HepG2 (cell line): ENCODE results near the gene SFTA2. TPM values are rescaled to one million over a fixed set of nuclear protein-coding genes. Genes with fewer than 3 reads are reported as not detected.

Source experiments
- ATAC-seq: fragments of 200-7000 bp; cut with Tn5 transposase; 3 replicates; pipeline ENCODE4 v1.9.1; 2020; ENCODE audit warnings: mild to moderate bottlenecking, moderate library complexity
- BruUV-seq: library from RNA; stranded (reverse); fragments of 400-500 nt; replicated peaks from 2 replicates; lab custom pipeline; 2021; lab: Mats Ljungman, UMichigan
- CTCF ChIA-PET: fragments of 300-600 bp; formaldehyde crosslinking; extraction: SDS; loops from one replicate; lab custom pipeline; 2021; ENCODE audit warnings: low total read pairs, inconsistent platforms, low intra/inter-chr PET ratio; lab: Yijun Ruan, JAX
- POLR2A ChIA-PET: fragments of 350-600 bp; sonication (Branson Sonifier 250); formaldehyde crosslinking; loops from one replicate; lab custom pipeline; 2020; ENCODE audit warnings: antibody characterized with exemption, inconsistent platforms; lab: Yijun Ruan, JAX
- DNase-seq: peaks from one replicate; pipeline ENCODE4 v3.0.0-alpha.2; 2015; ENCODE audit warnings: low spot score
- FAIRE-seq: peaks from 3 replicates; lab custom pipeline; 2011; peaks lifted over from hg19 to GRCh38; lab: Jason Lieb, UNC
- H2AFZ ChIP-seq: one replicate; pipeline ENCODE4 v1.6.1; 2011; ENCODE audit warnings: low read length, inconsistent platforms
- H3K27ac ChIP-seq: fragments of 300-600 bp; 3 replicates; pipeline ENCODE4 v1.8.0; 2011; ENCODE audit warnings: mixed run types, mild to moderate bottlenecking, mixed read lengths, low read length, inconsistent platforms; ENCODE audit not compliant: insufficient read depth; ENCODE audit errors: extremely low read length
- H3K27me3 ChIP-seq, 2 experiments: fragments of 200-600 bp in 1 of 2; 2 replicates in 1 of 2; 3 replicates in 1 of 2; pipeline versions ENCODE4 v1.6.0 to v1.8.0; 2011; ENCODE audit warnings: low read length in 2 of 2, mild to moderate bottlenecking in 2 of 2, moderate library complexity in 2 of 2, inconsistent platforms in 1 of 2; ENCODE audit not compliant: insufficient read depth in 2 of 2, control insufficient read depth in 1 of 2
- H3K36me3 ChIP-seq, 2 experiments: fragments of 200-600 bp in 1 of 2; replicated peaks in 1 of 2; 2 replicates in 1 of 2; 3 replicates in 1 of 2; pipeline versions ENCODE4 v1.5.1 to v1.8.0; 2011; ENCODE audit warnings: low read length in 2 of 2, inconsistent platforms in 1 of 2; ENCODE audit not compliant: insufficient read depth in 2 of 2, control insufficient read depth in 1 of 2
- H3K4me1 ChIP-seq: 2 replicates; pipeline ENCODE4 v1.5.1; 2012; ENCODE audit warnings: low read length, inconsistent platforms; ENCODE audit not compliant: insufficient read depth
- H3K4me2 ChIP-seq: 2 replicates; pipeline ENCODE4 v1.6.0; 2011; ENCODE audit warnings: low read depth, low read length, inconsistent platforms
- H3K4me3 ChIP-seq, 3 experiments: fragments of 200-600 bp in 1 of 3; sonication (generic), shearing (Covaris generic) in 1 of 3; replicated peaks in 1 of 3; 2 replicates each; pipeline ENCODE4 v1.5.1; 2011 to 2016; ENCODE audit warnings: low read length in 3 of 3, inconsistent platforms in 2 of 3, low read depth in 2 of 3, mild to moderate bottlenecking in 2 of 3, control low read depth in 1 of 3, mixed read lengths in 1 of 3; ENCODE audit not compliant: insufficient read depth in 1 of 3
- H3K79me2 ChIP-seq: one replicate; pipeline ENCODE4 v1.6.1; 2011; ENCODE audit warnings: low read length, inconsistent platforms; ENCODE audit not compliant: insufficient read depth
- H3K9ac ChIP-seq: 2 replicates; pipeline ENCODE4 v1.6.0; 2011; ENCODE audit warnings: mild to moderate bottlenecking, low read depth, low read length, inconsistent platforms; ENCODE audit not compliant: insufficient read depth
- H3K9me3 ChIP-seq: 2 replicates; pipeline ENCODE4 v1.5.1; 2012; ENCODE audit warnings: mild to moderate bottlenecking, low read length
- H4K20me1 ChIP-seq: 2 replicates; pipeline ENCODE4 v1.6.0; 2011; ENCODE audit warnings: inconsistent platforms, mild to moderate bottlenecking, low read length, moderate library complexity; ENCODE audit not compliant: insufficient read depth
- GLI4 ChIP-seq: sonication (generic); formaldehyde crosslinking; IDR thresholded peaks from 2 replicates; pipeline ENCODE4 v1.5.1; 2020; ENCODE audit warnings: missing genetic modification reagents, mild to moderate bottlenecking, moderate library complexity, borderline replicate concordance
- KMT2B ChIP-seq: IDR thresholded peaks from 2 replicates; pipeline ENCODE4 v1.6.1; 2016; ENCODE audit warnings: missing genetic modification reagents, missing compliant biosample characterization
- PLRG1 ChIP-seq: fragments of 450-650 bp; conservative IDR thresholded peaks from 2 replicates; pipeline ENCODE4 v1.6.1; 2016
- SKI ChIP-seq: fragments of 450-650 bp; IDR thresholded peaks from one replicate; pipeline ENCODE4 v1.6.1; 2018; ENCODE audit warnings: mild to moderate bottlenecking; ENCODE audit not compliant: partially characterized antibody
- SUZ12 ChIP-seq: fragments of 150-350 bp; IDR thresholded peaks from 2 replicates; pipeline ENCODE4 v1.6.1; 2014; ENCODE audit warnings: low read depth, low read length
- ZNF746 ChIP-seq: sonication (generic); formaldehyde crosslinking; IDR thresholded peaks from 2 replicates; pipeline ENCODE4 v1.8.0; 2022; ENCODE audit warnings: mild to moderate bottlenecking, missing genetic modification reagents
- WGBS: methylation state at CpG from one replicate; pipeline ENCODE4 v1.1.6; 2017; ENCODE audit warnings: low lambda C conversion rate; 5-methylcytosine and 5-hydroxymethylcytosine counted together
- in situ Hi-C: cut with HindIII; loops from 2 replicates; pipeline ENCODE4 v1.10.0; 2017; ENCODE audit warnings: low pct_unique_long_range_greater_than_20kb; ENCODE audit not compliant: extremely low pct_ligation_motif_present
- intact Hi-C: fragments of 100-400 bp; cut with micrococcal nuclease; formaldehyde crosslinking; loops from one replicate; pipeline ENCODE4 v1.10.0; 2022; ENCODE audit not compliant: unreplicated experiment
- polyA plus RNA-seq, 8 experiments: library from polyadenylated mRNA; depleted of rRNA in 3 of 8; stranded (reverse) in 7 of 8; unstranded in 1 of 8; fragments of >200 nt; fragmentation: Illumina TruSeq in 4 of 8; extraction: Trizol in 4 of 8; gene quantifications; 2 replicates each; pipeline versions ENCODE4 v1.2.1 to v1.2.3, GENCODE V29; 2011 to 2016; ENCODE audit warnings: low read depth in 4 of 8, missing spikeins in 1 of 8, mixed read lengths in 1 of 8; ENCODE audit not compliant: insufficient read depth in 1 of 8
- total RNA-seq, 5 experiments: library from RNA; depleted of rRNA; stranded (reverse); fragments of >200 nt; fragmentation: Illumina TruSeq; extraction: Trizol; gene quantifications; 2 replicates each; pipeline ENCODE4 v1.2.3, GENCODE V29; 2016; ENCODE audit warnings: low read depth in 1 of 5
- TF ChIP-seq, protein P1 (sequence below): sonication (generic); formaldehyde crosslinking; IDR thresholded peaks from 2 replicates; pipeline ENCODE4 v1.4.0; 2020; ENCODE audit warnings: mild to moderate bottlenecking, missing genetic modification reagents
- TF ChIP-seq, protein P2 (sequence below): sonication (generic); formaldehyde crosslinking; IDR thresholded peaks from 2 replicates; pipeline ENCODE4 v1.5.0; 2020; ENCODE audit warnings: missing genetic modification reagents, mild to moderate bottlenecking, borderline replicate concordance

SFTA2 gene
- total and polyA plus RNA-seq, 2 of the 13 experiments (the other 11 are each of a cell fraction or from before 2014, with no cell fraction given), result not detected

DNA sequence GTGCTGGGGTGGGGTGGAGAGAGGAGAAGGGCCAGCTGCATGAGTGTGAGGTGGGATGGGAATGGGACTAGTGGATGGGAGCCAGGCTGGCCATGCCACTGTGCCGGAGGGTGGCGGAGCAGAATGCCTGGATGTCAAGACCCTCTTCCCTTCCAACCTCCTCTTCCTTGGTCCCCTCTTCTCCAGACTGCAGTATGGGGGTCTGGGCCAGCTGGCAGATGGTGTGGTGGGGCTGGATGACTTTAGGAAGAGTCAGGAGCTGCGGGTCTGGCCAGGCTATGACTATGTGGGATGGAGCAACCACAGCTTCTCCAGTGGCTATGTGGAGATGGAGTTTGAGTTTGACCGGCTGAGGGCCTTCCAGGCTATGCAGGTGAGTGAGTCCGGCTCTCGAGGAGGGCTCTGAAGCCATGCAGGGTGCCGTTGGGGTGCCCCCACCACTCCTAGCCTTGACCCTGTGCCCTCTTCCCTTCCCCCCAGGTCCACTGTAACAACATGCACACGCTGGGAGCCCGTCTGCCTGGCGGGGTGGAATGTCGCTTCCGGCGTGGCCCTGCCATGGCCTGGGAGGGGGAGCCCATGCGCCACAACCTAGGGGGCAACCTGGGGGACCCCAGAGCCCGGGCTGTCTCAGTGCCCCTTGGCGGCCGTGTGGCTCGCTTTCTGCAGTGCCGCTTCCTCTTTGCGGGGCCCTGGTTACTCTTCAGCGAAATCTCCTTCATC is 40.0 kb downstream of the SFTA2 start:
- peaks cover 35 to 67% of the 10 kb centered on the region in 2 experiments for H3K36me3 ChIP-seq
- POLR2A ChIA-PET, result interaction anchor here (0.6 kb wide), 1 partner anchor 25 kb away, joined by 3 read pairs; no protein-coding TSS in a partner anchor

GRCh38 chr6:30891450-30891723 is 40.6 kb downstream of the SFTA2 start:
- ATAC-seq (no peak), DNase-seq (no peak), FAIRE-seq (no peak)
- intact Hi-C loops (no loop called here), in situ Hi-C loops (no loop called here)
- no peak overlapping the region for H3K9ac ChIP-seq
- no peaks in the 10 kb centered on the region for H3K27me3 ChIP-seq
- no peaks in the 10 kb centered on the region for H3K9me3 ChIP-seq
- ChIA-PET POLR2A (interaction anchor here (0.6 kb wide), 1 partner anchor 24 kb away, joined by 3 read pairs; no protein-coding TSS in a partner anchor), CTCF (no interaction called here)
- no peak overlapping the region for H2AFZ ChIP-seq
- H4K20me1 ChIP-seq, result peaks cover 4% of the 10 kb centered on the region; the same call in 1 of the 2 replicates
- BruUV-seq, result no TSS peak
- peaks cover 10% of the 10 kb centered on the region for H3K79me2 ChIP-seq
- H3K36me3 ChIP-seq, result peaks cover 33 to 62% of the 10 kb centered on the region in 2 experiments
- H3K4me2 ChIP-seq, result no peak overlapping the region
- no peak overlapping the region for H3K4me3 ChIP-seq
- H3K4me1 ChIP-seq, result peaks cover 6% of the 10 kb centered on the region
- 98% methylated on average over 4 of the region's 4 CpGs for WGBS
- H3K27ac ChIP-seq, result no peak overlapping the region
- TF ChIP-seq KMT2B (CRISPR knock-in tag), result no peak
- TF ChIP-seq GLI4 (CRISPR knock-in tag), result no peak
- TF ChIP-seq SKI, result no peak
- TF ChIP-seq, protein P1, sequence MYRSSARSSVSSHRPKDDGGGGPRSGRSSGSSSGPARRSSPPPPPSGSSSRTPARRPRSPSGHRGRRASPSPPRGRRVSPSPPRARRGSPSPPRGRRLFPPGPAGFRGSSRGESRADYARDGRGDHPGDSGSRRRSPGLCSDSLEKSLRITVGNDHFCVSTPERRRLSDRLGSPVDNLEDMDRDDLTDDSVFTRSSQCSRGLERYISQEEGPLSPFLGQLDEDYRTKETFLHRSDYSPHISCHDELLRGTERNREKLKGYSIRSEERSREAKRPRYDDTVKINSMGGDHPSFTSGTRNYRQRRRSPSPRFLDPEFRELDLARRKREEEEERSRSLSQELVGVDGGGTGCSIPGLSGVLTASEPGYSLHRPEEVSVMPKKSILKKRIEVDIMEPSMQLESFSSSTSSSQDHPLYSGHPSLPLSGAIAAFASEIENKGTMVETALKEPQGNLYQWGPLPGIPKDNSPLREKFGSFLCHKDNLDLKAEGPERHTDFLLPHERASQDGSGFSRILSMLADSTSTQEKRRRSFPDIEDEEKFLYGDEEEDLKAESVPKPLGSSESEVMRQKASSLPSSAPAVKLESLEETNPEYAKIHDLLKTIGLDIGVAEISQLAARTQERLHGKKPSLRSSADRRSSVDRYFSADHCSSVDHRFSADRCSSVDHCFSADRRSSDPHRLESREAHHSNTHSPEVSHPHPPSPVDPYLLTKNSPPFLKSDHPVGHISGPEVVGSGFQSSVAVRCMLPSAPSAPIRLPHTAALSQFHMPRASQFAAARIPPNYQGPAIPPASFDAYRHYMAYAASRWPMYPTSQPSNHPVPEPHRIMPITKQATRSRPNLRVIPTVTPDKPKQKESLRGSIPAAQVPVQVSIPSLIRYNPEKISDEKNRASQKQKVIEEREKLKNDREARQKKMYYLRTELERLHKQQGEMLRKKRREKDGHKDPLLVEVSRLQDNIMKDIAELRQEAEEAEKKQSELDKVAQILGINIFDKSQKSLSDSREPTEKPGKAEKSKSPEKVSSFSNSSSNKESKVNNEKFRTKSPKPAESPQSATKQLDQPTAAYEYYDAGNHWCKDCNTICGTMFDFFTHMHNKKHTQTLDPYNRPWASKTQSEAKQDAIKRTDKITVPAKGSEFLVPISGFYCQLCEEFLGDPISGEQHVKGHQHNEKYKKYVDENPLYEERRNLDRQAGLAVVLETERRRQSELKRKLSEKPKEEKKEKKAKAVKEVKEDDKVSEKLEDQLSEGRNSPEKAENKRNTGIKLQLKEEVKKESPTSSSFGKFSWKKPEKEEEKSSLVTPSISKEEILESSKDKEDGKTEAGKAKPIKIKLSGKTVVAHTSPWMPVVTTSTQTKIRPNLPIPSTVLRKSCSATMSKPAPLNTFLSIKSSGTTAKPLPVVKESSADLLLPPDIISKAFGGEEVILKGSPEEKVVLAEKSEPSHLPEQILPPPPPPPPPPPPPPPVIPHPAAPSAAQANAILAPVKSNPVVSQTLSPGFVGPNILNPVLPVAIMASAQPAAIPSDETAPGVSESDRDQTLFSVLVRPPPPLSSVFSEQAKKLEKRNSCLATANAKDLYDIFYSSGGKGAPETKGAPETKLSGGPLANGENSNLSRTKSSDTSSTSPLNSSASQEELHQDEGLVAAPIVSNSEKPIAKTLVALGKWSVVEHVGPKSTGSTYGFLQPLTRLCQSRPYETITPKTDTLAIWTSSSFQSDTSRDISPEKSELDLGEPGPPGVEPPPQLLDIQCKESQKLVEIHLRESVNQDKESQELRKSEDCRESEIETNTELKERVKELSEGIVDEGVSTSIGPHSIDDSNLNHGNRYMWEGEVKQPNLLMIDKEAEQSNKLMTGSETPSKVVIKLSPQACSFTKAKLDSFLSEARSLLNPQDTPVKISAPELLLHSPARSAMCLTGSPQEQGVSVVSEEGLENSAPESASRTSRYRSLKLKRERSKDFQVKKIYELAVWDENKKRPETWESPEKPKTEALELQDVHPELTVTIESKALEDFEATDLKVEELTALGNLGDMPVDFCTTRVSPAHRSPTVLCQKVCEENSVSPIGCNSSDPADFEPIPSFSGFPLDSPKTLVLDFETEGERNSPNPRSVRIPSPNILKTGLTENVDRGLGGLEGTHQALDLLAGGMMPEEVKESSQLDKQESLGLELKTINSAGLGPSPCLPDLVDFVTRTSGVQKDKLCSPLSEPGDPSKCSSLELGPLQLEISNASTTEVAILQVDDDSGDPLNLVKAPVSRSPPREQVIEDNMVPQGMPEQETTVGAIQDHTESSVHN (CRISPR knock-in tag), result no peak
- no peak for TF ChIP-seq ZNF746 (CRISPR knock-in tag)
- TF ChIP-seq PLRG1, result no peak

More for the DNA sequence above, 40.0 kb downstream of the SFTA2 start:
- no peak overlapping the region for H3K27ac ChIP-seq
- H3K9me3 ChIP-seq, result no peaks in the 10 kb centered on the region
- TF ChIP-seq, protein P2, sequence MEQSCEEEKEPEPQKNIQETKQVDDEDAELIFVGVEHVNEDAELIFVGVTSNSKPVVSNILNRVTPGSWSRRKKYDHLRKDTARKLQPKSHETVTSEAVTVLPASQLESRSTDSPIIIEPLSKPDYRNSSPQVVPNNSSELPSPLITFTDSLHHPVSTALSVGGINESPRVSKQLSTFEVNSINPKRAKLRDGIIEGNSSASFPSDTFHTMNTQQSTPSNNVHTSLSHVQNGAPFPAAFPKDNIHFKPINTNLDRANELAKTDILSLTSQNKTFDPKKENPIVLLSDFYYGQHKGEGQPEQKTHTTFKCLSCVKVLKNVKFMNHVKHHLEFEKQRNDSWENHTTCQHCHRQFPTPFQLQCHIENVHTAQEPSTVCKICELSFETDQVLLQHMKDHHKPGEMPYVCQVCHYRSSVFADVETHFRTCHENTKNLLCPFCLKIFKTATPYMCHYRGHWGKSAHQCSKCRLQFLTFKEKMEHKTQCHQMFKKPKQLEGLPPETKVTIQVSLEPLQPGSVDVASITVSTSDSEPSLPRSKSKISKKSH, result 0 out of 2 replicates have a peak, but pooled peaks have one; percentile 30
- no peak for TF ChIP-seq SUZ12
- TF ChIP-seq, all 625 proteins: peak for 1
- ATAC-seq (no peak), DNase-seq (no peak), FAIRE-seq (no peak)
- peaks cover under 1% of the 10 kb centered on the region for H3K4me1 ChIP-seq
- intact Hi-C loops (no loop called here), in situ Hi-C loops (no loop called here)
- no peak overlapping the region for H3K4me2 ChIP-seq
- CTCF ChIA-PET, result no interaction called here
- H3K9ac ChIP-seq, result no peak overlapping the region
- peaks cover 4% of the 10 kb centered on the region for H3K79me2 ChIP-seq
- 98% methylated on average over 13 of the region's 21 CpGs for WGBS
- no TSS peak for BruUV-seq
- no peak overlapping the region for H2AFZ ChIP-seq
- H4K20me1 ChIP-seq, result no peaks in the 10 kb centered on the region
- H3K27me3 ChIP-seq, result no peaks in the 10 kb centered on the region
- no peak overlapping the region for H3K4me3 ChIP-seq
